ENCODE data around the gene CSTF1.
"Not testable (repeated sequence)": the region's sequence is repeated elsewhere in the genome, so short reads cannot be mapped to it uniquely, and the experiment has no call there.

Gene CSTF1

DNA sequence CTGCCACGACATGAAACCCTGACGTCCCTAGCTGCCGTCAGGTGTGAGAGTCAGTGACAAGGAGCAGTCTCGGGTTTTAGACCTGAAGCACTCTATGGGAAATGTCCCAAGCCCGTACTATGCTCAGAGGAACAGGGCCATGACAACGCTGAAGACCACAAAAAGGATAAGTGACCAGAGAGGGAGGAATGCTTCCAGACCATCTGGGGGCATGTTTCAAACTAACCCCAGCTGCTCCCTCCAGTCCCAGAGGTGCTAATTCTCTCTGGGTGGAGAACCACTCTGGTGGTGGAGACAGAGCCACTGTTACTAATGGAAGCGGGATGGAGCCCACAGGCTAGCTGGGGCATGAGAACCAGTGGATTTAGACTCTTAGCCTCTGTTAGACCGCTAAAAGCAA lies 9.1 kb upstream of the CSTF1 start:
- ChIA-PET POLR2A (interaction anchor here (1.4 kb wide), 1 partner anchor 8 kb away, joined by 11 read pairs; the partner anchor contains the start of genes AURKA and CSTF1), CTCF (no interaction called here)
- TF ChIP-seq LEF1 (IDR thresholded peaks at IDR 0.05; ENCODE audit: borderline replicate concordance): no peak
- TF ChIP-seq ZNF384 (IDR thresholded peaks at IDR 0.05): no peak
- no peak for TF ChIP-seq BHLHE40 (IDR thresholded peaks at IDR 0.05; ENCODE audit: borderline replicate concordance)
- no peak for TF ChIP-seq NFRKB (IDR thresholded peaks at IDR 0.05)
- no peak for TF ChIP-seq SUZ12 (IDR thresholded peaks at IDR 0.05)
- TF ChIP-seq FOXK2 (IDR thresholded peaks at IDR 0.05): no peak
- no peak for TF ChIP-seq SP1 (IDR thresholded peaks at IDR 0.05)
- TF ChIP-seq HDGF (IDR thresholded peaks at IDR 0.05; ENCODE audit: borderline replicate concordance): no peak
- TF ChIP-seq, protein P1, sequence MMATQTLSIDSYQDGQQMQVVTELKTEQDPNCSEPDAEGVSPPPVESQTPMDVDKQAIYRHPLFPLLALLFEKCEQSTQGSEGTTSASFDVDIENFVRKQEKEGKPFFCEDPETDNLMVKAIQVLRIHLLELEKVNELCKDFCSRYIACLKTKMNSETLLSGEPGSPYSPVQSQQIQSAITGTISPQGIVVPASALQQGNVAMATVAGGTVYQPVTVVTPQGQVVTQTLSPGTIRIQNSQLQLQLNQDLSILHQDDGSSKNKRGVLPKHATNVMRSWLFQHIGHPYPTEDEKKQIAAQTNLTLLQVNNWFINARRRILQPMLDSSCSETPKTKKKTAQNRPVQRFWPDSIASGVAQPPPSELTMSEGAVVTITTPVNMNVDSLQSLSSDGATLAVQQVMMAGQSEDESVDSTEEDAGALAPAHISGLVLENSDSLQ (IDR thresholded peaks at IDR 0.05): no peak
- no peak for TF ChIP-seq ARNT (IDR thresholded peaks at IDR 0.05)
- no peak for TF ChIP-seq L3MBTL2 (conservative IDR thresholded peaks at IDR 0.05)
- no peak for TF ChIP-seq FOXA1 (IDR thresholded peaks at IDR 0.05)
- no peak for TF ChIP-seq TARDBP (IDR thresholded peaks at IDR 0.05)
- DNase-seq (ENCODE audit: extremely low spot score): no peak

DNA sequence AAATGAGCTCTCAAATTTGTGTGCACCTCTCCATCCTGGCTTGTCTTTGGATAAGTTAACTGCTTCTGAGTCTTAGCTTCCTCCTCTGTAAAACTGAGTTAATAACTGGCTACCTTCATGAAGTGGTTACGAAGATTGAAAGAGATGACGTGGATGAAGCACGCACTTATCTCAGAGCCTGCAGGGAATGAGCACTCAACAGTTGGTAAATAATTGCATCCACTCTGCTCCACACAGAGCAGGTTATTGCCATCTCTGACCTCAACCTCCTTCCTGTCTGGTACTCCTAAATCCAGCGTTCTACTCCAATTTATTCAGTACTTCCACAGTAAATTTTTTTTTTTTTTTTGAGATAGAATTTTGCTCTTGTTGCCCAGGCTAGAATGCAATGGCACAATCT lies 7.3 kb upstream of the CSTF1 start:
- TF ChIP-seq ARNT (IDR thresholded peaks at IDR 0.05) (no peak), ZNF384 (IDR thresholded peaks at IDR 0.05) (no peak), FOXM1 (IDR thresholded peaks at IDR 0.05; ENCODE audit: borderline replicate concordance) (no peak), NFRKB (IDR thresholded peaks at IDR 0.05) (no peak), FOXK2 (IDR thresholded peaks at IDR 0.05) (no peak), TARDBP (IDR thresholded peaks at IDR 0.05) (no peak), ELF4 (IDR thresholded peaks at IDR 0.05) (no peak), SP1 (IDR thresholded peaks at IDR 0.05) (no peak), LEF1 (IDR thresholded peaks at IDR 0.05; ENCODE audit: borderline replicate concordance) (no peak), FOXA1 (IDR thresholded peaks at IDR 0.05) (no peak), BHLHE40 (IDR thresholded peaks at IDR 0.05; ENCODE audit: borderline replicate concordance) (no peak), SUZ12 (IDR thresholded peaks at IDR 0.05) (no peak), L3MBTL2 (conservative IDR thresholded peaks at IDR 0.05) (no peak)
- TF ChIP-seq, protein P1 (IDR thresholded peaks at IDR 0.05): no peak
- ChIA-PET CTCF (no interaction called here), POLR2A (no interaction called here)
- no peak for DNase-seq (ENCODE audit: extremely low spot score)

DNA sequence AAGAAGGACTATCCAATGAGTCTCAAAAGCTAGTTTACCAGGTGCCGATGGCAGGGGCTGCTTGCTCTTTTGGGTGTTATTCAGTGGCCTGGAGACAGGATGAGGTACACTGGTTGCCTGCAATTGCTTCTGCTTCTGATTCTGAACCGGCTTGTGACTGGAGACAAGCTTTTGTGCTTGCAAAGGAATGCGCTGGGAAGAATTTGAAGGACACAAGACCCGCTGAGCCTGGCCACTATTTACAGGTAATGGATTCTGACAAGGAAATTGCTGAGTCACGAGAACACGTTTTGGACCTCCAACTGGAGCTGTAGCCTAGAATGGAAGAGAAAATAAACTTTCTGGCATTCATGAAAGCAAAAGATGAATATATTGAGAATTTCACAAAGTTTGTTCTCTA lies 6.2 kb upstream of the CSTF1 start:
- POLR2A ChIA-PET: no interaction called here
- no peak for DNase-seq (ENCODE audit: extremely low spot score)
- CTCF ChIA-PET: no interaction called here
- TF ChIP-seq CTBP1 (IDR thresholded peaks at IDR 0.05; ENCODE audit: borderline replicate concordance): no peak
- TF ChIP-seq HDGF (IDR thresholded peaks at IDR 0.05; ENCODE audit: borderline replicate concordance): no peak
- no peak for TF ChIP-seq NFRKB (IDR thresholded peaks at IDR 0.05)
- no peak for TF ChIP-seq FOXK2 (IDR thresholded peaks at IDR 0.05)
- no peak for TF ChIP-seq ARNT (IDR thresholded peaks at IDR 0.05)
- no peak for TF ChIP-seq FOXM1 (IDR thresholded peaks at IDR 0.05; ENCODE audit: borderline replicate concordance)
- no peak for TF ChIP-seq LEF1 (IDR thresholded peaks at IDR 0.05; ENCODE audit: borderline replicate concordance)
- no peak for TF ChIP-seq BHLHE40 (IDR thresholded peaks at IDR 0.05; ENCODE audit: borderline replicate concordance)
- no peak for TF ChIP-seq SUZ12 (IDR thresholded peaks at IDR 0.05)
- no peak for TF ChIP-seq FOXA1 (IDR thresholded peaks at IDR 0.05)
- TF ChIP-seq ZNF384 (IDR thresholded peaks at IDR 0.05): no peak
- no peak for TF ChIP-seq SP1 (IDR thresholded peaks at IDR 0.05)
- no peak for TF ChIP-seq TARDBP (IDR thresholded peaks at IDR 0.05)
- TF ChIP-seq ELF4 (IDR thresholded peaks at IDR 0.05): no peak

DNA sequence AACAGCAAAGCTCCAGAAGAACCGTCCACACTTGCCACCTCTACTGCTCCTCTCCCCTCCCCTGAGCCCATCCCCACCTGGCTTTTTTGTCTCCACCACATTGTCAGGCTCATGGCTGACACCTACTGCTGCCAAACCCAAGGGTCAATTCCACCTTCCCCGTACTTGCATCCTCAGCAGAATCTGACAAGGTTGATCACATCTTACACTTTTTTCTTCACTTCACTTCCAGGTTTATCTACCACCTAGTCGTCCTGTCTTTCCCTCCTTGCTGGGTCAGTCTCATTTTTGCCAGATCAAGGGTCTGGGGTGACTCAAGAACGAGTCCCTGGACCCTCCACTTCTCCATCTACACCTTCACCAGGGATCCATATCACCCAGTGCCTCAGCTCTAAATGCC lies 3.6 kb upstream of the CSTF1 start:
- ChIA-PET CTCF (interaction anchor here (0.7 kb wide), 1 partner anchor 1547 kb away, joined by 3 read pairs; no protein-coding TSS in a partner anchor), POLR2A (interaction anchor here (0.8 kb wide), 1 partner anchor 29 kb away, joined by 4 read pairs; no protein-coding TSS in a partner anchor)
- no peak for DNase-seq (ENCODE audit: extremely low spot score)
- no peak for TF ChIP-seq ZNF384 (IDR thresholded peaks at IDR 0.05)
- TF ChIP-seq CTBP1 (IDR thresholded peaks at IDR 0.05; ENCODE audit: borderline replicate concordance): no peak
- no peak for TF ChIP-seq HDGF (IDR thresholded peaks at IDR 0.05; ENCODE audit: borderline replicate concordance)
- TF ChIP-seq TARDBP (IDR thresholded peaks at IDR 0.05): no peak
- no peak for TF ChIP-seq FOXA1 (IDR thresholded peaks at IDR 0.05)
- TF ChIP-seq, protein P1 (IDR thresholded peaks at IDR 0.05): no peak
- no peak for TF ChIP-seq SP1 (IDR thresholded peaks at IDR 0.05)
- no peak for TF ChIP-seq L3MBTL2 (conservative IDR thresholded peaks at IDR 0.05)
- TF ChIP-seq BHLHE40 (IDR thresholded peaks at IDR 0.05; ENCODE audit: borderline replicate concordance): no peak
- TF ChIP-seq SUZ12 (IDR thresholded peaks at IDR 0.05): no peak
- no peak for TF ChIP-seq ARNT (IDR thresholded peaks at IDR 0.05)
- no peak for TF ChIP-seq NFRKB (IDR thresholded peaks at IDR 0.05)

DNA sequence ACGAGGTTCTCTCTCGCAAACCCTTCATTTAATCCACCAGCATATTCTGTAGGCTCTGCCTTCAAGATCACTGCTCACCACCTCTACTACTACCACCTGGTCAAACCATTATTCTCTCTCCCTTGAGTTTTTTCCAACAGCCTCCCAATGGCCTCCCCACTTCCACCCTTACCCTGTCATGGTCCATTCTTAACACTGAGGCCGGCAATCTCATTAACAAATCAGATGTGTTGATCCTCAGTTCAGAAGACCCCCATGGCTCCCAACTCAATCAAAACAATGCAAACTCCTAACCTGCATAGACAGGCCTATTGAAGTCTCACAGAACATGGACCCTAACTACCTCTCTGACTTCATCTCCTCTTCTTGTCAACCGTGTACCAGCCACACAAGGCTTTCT lies 2.6 kb upstream of the CSTF1 start:
- POLR2A ChIA-PET: no interaction called here
- CTCF ChIA-PET: no interaction called here
- DNase-seq (ENCODE audit: extremely low spot score): no peak
- TF ChIP-seq FOXM1 (IDR thresholded peaks at IDR 0.05; ENCODE audit: borderline replicate concordance) (no peak), ELF4 (IDR thresholded peaks at IDR 0.05) (no peak), CTBP1 (IDR thresholded peaks at IDR 0.05; ENCODE audit: borderline replicate concordance) (no peak), LEF1 (IDR thresholded peaks at IDR 0.05; ENCODE audit: borderline replicate concordance) (no peak), ARNT (IDR thresholded peaks at IDR 0.05) (no peak)

DNA sequence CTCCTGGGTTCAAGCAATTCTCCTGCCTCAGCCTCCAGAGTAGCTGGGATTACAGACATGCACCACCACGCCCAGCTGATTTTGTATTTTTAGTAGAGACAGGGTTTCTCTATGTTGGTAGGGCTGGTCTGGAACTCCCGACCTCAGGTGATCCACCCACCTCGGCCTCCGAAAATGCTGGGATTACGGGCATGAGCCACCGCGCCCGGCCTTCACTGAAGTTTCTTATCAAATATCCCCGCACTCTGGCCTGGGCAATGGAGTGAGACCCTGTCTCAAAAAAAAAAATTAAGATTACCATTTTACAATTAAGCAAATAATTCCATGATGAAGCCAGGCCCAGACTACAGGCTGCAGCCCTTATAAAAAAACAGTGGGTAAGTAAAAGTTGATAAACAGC lies 2.0 kb upstream of the CSTF1 start:
- DNase-seq (ENCODE audit: extremely low spot score); CTCF ChIA-PET; POLR2A ChIA-PET: not testable (repeated sequence)

DNA sequence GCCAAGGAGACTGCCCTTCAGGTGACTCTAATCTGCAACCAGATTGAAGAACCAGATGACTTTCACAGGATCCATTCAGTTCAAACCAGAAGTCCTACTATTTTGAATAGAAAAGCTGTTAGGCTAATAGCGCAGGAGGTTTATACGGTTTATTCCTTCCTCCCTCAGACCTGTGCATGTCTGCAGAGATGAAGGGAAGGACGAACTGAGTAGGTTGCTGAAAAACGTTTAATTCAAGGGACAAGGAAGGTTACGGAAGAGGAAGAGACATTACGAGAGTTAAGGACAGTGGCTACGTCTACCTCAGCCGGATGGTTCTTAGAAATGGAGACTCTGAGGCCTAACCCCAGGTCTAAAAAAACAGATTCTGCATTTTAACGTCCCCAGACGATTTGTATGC lies 1.4 kb upstream of the CSTF1 start:
- ChIA-PET CTCF (no interaction called here), POLR2A (interaction anchor here (1.5 to 1.9 kb wide), 2 partner anchors 8 to 18 kb away, joined by 4 to 11 read pairs; no protein-coding TSS in a partner anchor)
- DNase-seq (ENCODE audit: extremely low spot score): no peak

More for the DNA sequence above, 1.4 kb upstream of the CSTF1 start:
- no peak for TF ChIP-seq ARNT (IDR thresholded peaks at IDR 0.05)
- TF ChIP-seq FOXK2 (IDR thresholded peaks at IDR 0.05): no peak
- no peak for TF ChIP-seq SUZ12 (IDR thresholded peaks at IDR 0.05)
- TF ChIP-seq ZNF384 (IDR thresholded peaks at IDR 0.05): no peak
- no peak for TF ChIP-seq BHLHE40 (IDR thresholded peaks at IDR 0.05; ENCODE audit: borderline replicate concordance)
- TF ChIP-seq, protein P1 (IDR thresholded peaks at IDR 0.05): no peak
- no peak for TF ChIP-seq NFRKB (IDR thresholded peaks at IDR 0.05)
- no peak for TF ChIP-seq CTBP1 (IDR thresholded peaks at IDR 0.05; ENCODE audit: borderline replicate concordance)
- TF ChIP-seq L3MBTL2 (conservative IDR thresholded peaks at IDR 0.05): no peak

Data from HEK293T (cell line).